CD4-positive, alpha-beta T cell treated with Interleukin-10 for 1 hour (primary cell): ENCODE results near the gene TMPRSS7.

Experiments
- DNase-seq: peaks from one replicate; pipeline ENCODE4 v3.0.0-alpha.2; 2020

The TMPRSS7 gene

GRCh38 chr3:112034436-112034835 is at the start of gene TMPRSS7:
Gene TMPRSS7, plus strand, starts transcription at chr3:112034736. Its CDS starts 110 bp downstream, at chr3:112034846.
- no peak for DNase-seq

- DNase-seq, result no peak
Observed at GRCh38 chr3:111986800-111987199, 47.7 kb upstream of the TMPRSS7 start.

- DNase-seq, result peak; percentile 49
Observed at GRCh38 chr3:111989061-111989678, 45.4 kb upstream of the TMPRSS7 start.

- DNase-seq, result no peak
Observed at GRCh38 chr3:111993038-111993437, 41.5 kb upstream of the TMPRSS7 start.

GRCh38 chr3:111998636-111999483 is 35.7 kb upstream of the TMPRSS7 start, which contains the start of gene TAGLN3:
Gene TAGLN3, plus strand, starts transcription at chr3:111998922. Its CDS starts 501 bp downstream, at chr3:111999423.
- DNase-seq, result no peak

- DNase-seq, result no peak
Observed at GRCh38 chr3:111999484-112000324, 34.8 kb upstream of the TMPRSS7 start.

GRCh38 chr3:112000367-112000771 is 34.2 kb upstream of the TMPRSS7 start:
- no peak for DNase-seq

- DNase-seq, result no peak
Observed at GRCh38 chr3:112000966-112001365, 33.6 kb upstream of the TMPRSS7 start.

- no peak for DNase-seq
Observed at GRCh38 chr3:112001526-112001925, 33.0 kb upstream of the TMPRSS7 start.

GRCh38 chr3:112002096-112002971 is 32.2 kb upstream of the TMPRSS7 start:
- DNase-seq, result no peak

GRCh38 chr3:112003321-112004080 is 31.0 kb upstream of the TMPRSS7 start:
- no peak for DNase-seq

GRCh38 chr3:112004187-112004586 is 30.3 kb upstream of the TMPRSS7 start:
- DNase-seq, result no peak

GRCh38 chr3:112004669-112005068 is 29.9 kb upstream of the TMPRSS7 start:
- no peak for DNase-seq

GRCh38 chr3:112005091-112005672 is 29.4 kb upstream of the TMPRSS7 start:
- DNase-seq, result no peak

GRCh38 chr3:112007633-112008032 is 26.9 kb upstream of the TMPRSS7 start:
- no peak for DNase-seq

- DNase-seq, result no peak
Observed at GRCh38 chr3:112009670-112010069, 24.9 kb upstream of the TMPRSS7 start.

GRCh38 chr3:112010636-112011035 is 23.9 kb upstream of the TMPRSS7 start:
- no peak for DNase-seq

GRCh38 chr3:112011376-112011940 is 23.1 kb upstream of the TMPRSS7 start:
- DNase-seq, result no peak

- DNase-seq, result no peak
Observed at GRCh38 chr3:112012205-112012992, 22.1 kb upstream of the TMPRSS7 start.
